Measurements from ENCODE around the gene TEKTIP1. TPM values are rescaled to one million over a fixed set of nuclear protein-coding genes. Genes with fewer than 3 reads are reported as not detected.

Gene TEKTIP1
- total and polyA plus RNA-seq, 2 donors (not counting 1 experiment from before 2014, with no cell fraction given) = not detected

GRCh38 chr19:3503036-3503572 lies 35.9 kb upstream of the TEKTIP1 start:
- H3K9ac ChIP-seq (ENCODE audit: insufficient read depth, low read length) = no peak overlapping the region
- H3K27me3 ChIP-seq (ENCODE audit: control insufficient read depth, insufficient read depth, low read length) = no peaks in the 10 kb centered on the region
- no peak overlapping the region for H3K27ac ChIP-seq (ENCODE audit: insufficient read depth, low read length)
- H3K4me2 ChIP-seq (ENCODE audit: extremely low read depth, insufficient read depth, low read length) = no peak overlapping the region
- no peak overlapping the region for H3K4me3 ChIP-seq (replicated peaks in 1 of 4; ENCODE audit: control extremely low read depth in 1 of 4, insufficient read depth in 1 of 4, low read depth in 3 of 4, low read length in 4 of 4)
- DNase-seq (ENCODE audit: low read depth in 2 of 2) = peak in 1 of 2 donors; percentile 45
- no peaks in the 10 kb centered on the region for H4K20me1 ChIP-seq (ENCODE audit: control insufficient read depth, extremely low read depth, insufficient read depth, low read length)
- H3K4me1 ChIP-seq (ENCODE audit: control insufficient read depth, extremely low read depth, insufficient read depth, low read length) = peaks cover 8% of the 10 kb centered on the region
- TF ChIP-seq CTCF (conservative IDR thresholded peaks at IDR 0.05 in 1 of 2, IDR thresholded peaks at IDR 0.05 in 1 of 2; ENCODE audit: low read depth in 1 of 2, low read length in 2 of 2) (no peak), EZH2 (IDR thresholded peaks at IDR 0.05; ENCODE audit: low read length, missing control alignments) (no peak)
- peaks cover 32% of the 10 kb centered on the region for H3K79me2 ChIP-seq (ENCODE audit: control insufficient read depth, insufficient read depth, low read length)
- H2AFZ ChIP-seq (ENCODE audit: low read length) = no peak overlapping the region
- no peaks in the 10 kb centered on the region for H3K36me3 ChIP-seq (ENCODE audit: control insufficient read depth, insufficient read depth, low read length)
- no peaks in the 10 kb centered on the region for H3K9me3 ChIP-seq (ENCODE audit: control insufficient read depth, insufficient read depth, low read depth, low read length)

GRCh38 chr19:3504735-3505134 lies 34.2 kb upstream of the TEKTIP1 start:
- no peak overlapping the region for H2AFZ ChIP-seq (ENCODE audit: low read length)
- H3K27me3 ChIP-seq (ENCODE audit: control insufficient read depth, insufficient read depth, low read length) = no peaks in the 10 kb centered on the region
- H3K9ac ChIP-seq (ENCODE audit: insufficient read depth, low read length) = no peak overlapping the region
- H3K4me1 ChIP-seq (ENCODE audit: control insufficient read depth, extremely low read depth, insufficient read depth, low read length) = peaks cover 5% of the 10 kb centered on the region
- H3K9me3 ChIP-seq (ENCODE audit: control insufficient read depth, insufficient read depth, low read depth, low read length) = no peaks in the 10 kb centered on the region
- peaks cover 41% of the 10 kb centered on the region for H3K79me2 ChIP-seq (ENCODE audit: control insufficient read depth, insufficient read depth, low read length)
- no peak overlapping the region for H3K27ac ChIP-seq (ENCODE audit: insufficient read depth, low read length)
- TF ChIP-seq CTCF (conservative IDR thresholded peaks at IDR 0.05 in 1 of 2, IDR thresholded peaks at IDR 0.05 in 1 of 2; ENCODE audit: low read depth in 1 of 2, low read length in 2 of 2) (no peak), EZH2 (IDR thresholded peaks at IDR 0.05; ENCODE audit: low read length, missing control alignments) (no peak)
- DNase-seq (ENCODE audit: low read depth in 2 of 2) = no peak
- H3K4me3 ChIP-seq (replicated peaks in 1 of 4; ENCODE audit: control extremely low read depth in 1 of 4, insufficient read depth in 1 of 4, low read depth in 3 of 4, low read length in 4 of 4) = no peak overlapping the region
- peaks cover 6% of the 10 kb centered on the region for H3K36me3 ChIP-seq (ENCODE audit: control insufficient read depth, insufficient read depth, low read length)
- H3K4me2 ChIP-seq (ENCODE audit: extremely low read depth, insufficient read depth, low read length) = no peak overlapping the region
- no peaks in the 10 kb centered on the region for H4K20me1 ChIP-seq (ENCODE audit: control insufficient read depth, extremely low read depth, insufficient read depth, low read length)

- Histone ChIP-seq H3K27me3 (ENCODE audit: control insufficient read depth, insufficient read depth, low read length) (no peaks in the 10 kb centered on the region), H2AFZ (ENCODE audit: low read length) (peak within 1 kb of the TSS; percentile 98), H4K20me1 (ENCODE audit: control insufficient read depth, extremely low read depth, insufficient read depth, low read length) (no peaks in the 10 kb centered on the region), H3K79me2 (ENCODE audit: control insufficient read depth, insufficient read depth, low read length) (peaks cover 45% of the 10 kb centered on the region), H3K36me3 (ENCODE audit: control insufficient read depth, insufficient read depth, low read length) (peaks cover 9% of the 10 kb centered on the region), H3K9ac (ENCODE audit: insufficient read depth, low read length) (peak within 1 kb of the TSS; percentile 89), H3K4me1 (ENCODE audit: control insufficient read depth, extremely low read depth, insufficient read depth, low read length) (peaks cover 2% of the 10 kb centered on the region), H3K4me2 (ENCODE audit: extremely low read depth, insufficient read depth, low read length) (peak within 1 kb of the TSS; percentile 98), H3K4me3 (replicated peaks in 1 of 4; ENCODE audit: control extremely low read depth in 1 of 4, insufficient read depth in 1 of 4, low read depth in 3 of 4, low read length in 4 of 4) (peak within 1 kb of the TSS; percentile 82 to 93 (median 86)), H3K27ac (ENCODE audit: insufficient read depth, low read length) (peak within 1 kb of the TSS; percentile 90), H3K9me3 (ENCODE audit: control insufficient read depth, insufficient read depth, low read depth, low read length) (no peaks in the 10 kb centered on the region)
- peak; percentile 97 to 98 for DNase-seq (ENCODE audit: low read depth in 2 of 2)
- TF ChIP-seq CTCF (conservative IDR thresholded peaks at IDR 0.05 in 1 of 2, IDR thresholded peaks at IDR 0.05 in 1 of 2; ENCODE audit: low read depth in 1 of 2, low read length in 2 of 2) (no peak), EZH2 (IDR thresholded peaks at IDR 0.05; ENCODE audit: low read length, missing control alignments) (no peak)
These were observed 33.2 kb upstream of the TEKTIP1 start, which contains the start of gene FZR1 for GRCh38 chr19:3505598-3506383. Gene FZR1 (plus strand): TSS chr19:3506311. CDS start chr19:3522990, 16,679 bp downstream.
